ENCODE data around the gene ACSS1.

Gene ACSS1

DNA sequence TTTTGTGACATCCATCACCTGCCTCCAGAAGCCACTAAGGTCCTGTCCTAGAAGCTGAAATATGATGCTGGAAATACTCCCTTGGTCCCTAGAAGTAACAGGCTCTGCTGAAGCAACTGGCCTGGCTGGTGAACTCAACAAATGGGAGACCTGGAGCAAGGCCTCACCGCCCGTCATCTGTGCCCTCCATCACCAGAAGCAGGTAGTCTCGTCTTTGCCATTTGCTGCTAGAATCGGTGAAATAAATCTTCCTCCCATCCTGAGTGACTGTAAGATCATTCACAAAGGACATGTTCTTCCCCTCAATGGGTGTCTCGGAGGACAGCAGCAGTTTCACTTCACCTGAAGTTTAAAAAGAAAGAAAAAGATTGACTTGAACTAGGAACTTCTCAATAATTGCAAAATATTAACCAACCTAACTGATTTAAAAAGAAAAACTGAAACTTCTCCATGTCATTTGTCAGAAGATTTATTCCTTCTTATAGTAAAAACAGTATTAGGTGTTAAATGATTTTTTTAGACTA lies 87.8 kb downstream of the ACSS1 start:
- DNase-seq = no peak

DNA sequence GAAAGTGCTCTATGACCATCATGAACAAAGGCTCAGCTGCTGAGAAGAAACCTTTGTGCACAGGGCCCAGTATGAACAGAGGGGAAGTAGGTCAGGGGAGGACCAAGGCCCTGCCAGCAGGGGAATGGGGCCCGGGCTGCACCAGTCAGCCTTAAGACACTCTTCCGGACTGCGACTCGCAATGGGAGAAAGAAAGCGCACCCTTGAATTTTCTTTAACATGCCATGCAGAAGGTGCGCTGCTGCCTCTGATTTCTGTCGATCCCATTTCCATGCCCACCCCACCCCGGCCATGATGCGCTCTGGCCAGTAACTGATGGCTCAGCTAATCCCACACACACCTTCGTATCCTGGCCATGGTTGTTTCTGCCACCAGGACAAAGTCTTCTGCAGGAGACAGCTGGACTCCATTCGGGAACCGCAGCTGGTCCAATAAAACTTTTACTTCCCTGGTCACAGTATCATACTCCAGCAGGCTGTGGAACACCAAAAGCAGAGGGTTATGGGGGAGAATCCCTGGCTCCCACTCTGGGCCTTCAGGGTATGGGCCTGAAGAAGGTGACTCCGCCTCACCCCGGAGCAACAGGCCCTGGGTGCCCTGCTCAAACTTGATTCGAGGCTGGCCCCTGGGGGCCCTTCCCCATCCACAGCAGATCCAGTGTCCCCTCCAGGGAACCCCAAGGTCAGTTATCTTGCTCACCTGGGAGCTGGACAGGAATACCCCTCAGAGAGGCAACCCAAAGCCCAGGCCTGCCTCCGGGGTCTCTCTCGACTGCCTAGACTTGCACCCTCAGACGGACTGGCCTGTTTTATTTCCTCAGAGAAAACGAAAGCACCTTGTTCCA lies 88.5 kb downstream of the ACSS1 start:
- no peak for DNase-seq

DNA sequence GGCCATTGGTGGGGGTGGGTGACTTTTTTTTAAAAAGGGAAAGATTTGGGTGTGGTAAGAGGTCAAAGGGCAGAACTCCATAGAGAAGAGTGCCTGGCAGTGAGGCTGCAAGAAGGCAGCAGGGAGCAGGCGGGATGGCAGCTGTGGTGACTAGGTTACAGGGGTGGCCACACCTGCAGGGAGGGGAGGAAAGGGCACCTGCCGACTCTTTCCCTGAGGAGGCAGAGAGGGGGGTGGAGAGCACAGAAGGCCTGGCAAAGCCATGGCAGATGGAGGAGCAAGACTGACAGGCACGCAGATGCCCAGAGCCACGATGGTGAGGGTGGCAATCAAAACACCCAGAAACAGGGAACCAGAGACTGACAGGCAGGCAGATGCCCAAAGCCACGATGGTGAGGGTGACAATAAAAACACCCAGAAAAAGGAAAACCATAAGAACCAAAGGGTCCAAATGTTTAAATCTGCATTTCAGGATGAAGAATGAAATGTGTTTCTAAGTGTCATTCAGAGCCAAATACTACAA lies 89.6 kb downstream of the ACSS1 start:
- DNase-seq = no peak

DNA sequence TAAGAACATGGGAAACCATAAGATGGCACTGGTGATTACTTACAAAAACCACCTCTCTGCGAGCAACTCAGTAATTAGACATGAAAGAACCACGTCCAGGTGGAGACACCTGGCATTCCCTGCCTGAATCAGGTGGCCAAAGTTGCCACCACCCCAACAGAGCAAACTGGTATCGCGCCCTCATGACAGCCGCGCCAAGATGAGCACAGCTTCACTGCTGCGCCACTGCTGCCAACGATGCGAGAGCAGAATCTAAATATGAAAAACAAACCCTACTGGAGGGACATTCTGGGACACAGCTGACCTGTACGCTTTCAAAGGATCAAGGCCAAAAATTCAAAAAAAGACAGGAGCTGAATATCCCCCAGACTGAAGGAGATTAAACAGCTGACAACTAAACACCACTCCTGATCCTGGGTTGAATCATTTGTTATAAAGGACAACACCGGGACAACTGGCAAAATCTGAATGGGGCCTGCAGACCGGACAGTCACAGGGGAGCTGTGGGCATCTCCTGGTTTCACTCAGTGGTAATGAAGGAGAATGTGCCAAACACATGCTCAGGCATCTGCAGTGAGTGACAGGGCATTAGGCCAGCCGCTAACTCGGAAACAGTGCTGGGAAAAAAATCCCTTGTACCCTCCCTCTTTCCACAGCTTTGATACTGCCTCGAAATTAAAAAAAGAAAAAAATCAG lies 91.5 kb downstream of the ACSS1 start:
- no peak for DNase-seq

DNA sequence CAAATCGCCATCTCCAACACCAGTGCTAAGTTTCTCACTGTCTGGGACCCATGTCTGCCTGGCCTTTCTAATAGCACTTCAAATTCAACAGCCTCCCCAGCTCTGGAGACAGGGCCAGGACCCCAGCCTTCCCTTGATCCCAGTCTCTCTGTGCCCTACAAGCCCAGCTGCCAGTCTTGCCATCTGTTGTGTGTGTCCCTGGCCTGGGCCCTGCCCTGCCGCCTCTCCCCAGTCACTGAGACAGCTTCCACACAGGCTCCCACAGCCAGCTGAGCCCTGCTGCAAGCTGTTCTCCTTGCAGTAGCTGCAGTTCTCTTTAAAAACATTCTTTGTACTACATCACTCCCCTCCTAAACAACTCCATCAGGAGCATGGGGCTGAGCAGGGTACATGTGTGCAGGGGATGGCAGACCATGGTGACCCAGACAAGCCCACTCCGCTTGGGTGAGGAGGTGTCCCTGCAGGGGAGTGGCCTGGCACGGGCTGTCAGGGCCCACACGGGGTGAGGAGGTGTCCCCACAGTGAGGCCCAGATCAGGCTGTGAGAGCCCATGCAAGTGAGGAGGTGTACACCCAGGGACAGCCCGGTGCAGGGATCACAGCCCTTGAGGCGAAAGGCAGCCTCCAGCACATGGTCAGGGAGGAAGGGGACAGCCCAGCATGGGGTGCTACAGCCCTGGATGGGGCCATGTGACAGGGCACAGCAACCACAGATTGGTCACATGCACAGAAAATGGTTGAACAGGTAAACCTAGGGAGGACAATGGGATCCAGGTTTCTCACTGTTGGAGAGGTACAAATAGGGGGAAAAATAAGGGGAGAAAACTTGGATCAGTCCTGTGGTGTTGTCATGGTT lies 92.6 kb downstream of the ACSS1 start:
- DNase-seq = no peak

DNA sequence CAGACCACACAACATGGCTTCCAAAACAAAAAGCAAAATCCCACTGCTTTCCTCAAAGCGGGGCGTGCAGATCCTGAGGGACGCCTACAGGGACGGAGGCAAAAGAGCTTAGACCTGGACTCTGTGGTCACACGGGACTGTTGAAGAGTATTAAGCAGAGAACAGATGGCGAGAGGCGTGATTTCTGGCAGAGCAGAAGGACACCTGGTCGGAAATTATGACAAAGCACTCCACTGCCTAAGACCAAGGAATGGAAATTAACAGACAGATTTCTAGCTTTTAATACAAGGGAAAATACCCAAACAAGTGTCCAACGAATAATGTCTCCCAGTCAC lies 93.5 kb downstream of the ACSS1 start:
- DNase-seq = no peak

DNA sequence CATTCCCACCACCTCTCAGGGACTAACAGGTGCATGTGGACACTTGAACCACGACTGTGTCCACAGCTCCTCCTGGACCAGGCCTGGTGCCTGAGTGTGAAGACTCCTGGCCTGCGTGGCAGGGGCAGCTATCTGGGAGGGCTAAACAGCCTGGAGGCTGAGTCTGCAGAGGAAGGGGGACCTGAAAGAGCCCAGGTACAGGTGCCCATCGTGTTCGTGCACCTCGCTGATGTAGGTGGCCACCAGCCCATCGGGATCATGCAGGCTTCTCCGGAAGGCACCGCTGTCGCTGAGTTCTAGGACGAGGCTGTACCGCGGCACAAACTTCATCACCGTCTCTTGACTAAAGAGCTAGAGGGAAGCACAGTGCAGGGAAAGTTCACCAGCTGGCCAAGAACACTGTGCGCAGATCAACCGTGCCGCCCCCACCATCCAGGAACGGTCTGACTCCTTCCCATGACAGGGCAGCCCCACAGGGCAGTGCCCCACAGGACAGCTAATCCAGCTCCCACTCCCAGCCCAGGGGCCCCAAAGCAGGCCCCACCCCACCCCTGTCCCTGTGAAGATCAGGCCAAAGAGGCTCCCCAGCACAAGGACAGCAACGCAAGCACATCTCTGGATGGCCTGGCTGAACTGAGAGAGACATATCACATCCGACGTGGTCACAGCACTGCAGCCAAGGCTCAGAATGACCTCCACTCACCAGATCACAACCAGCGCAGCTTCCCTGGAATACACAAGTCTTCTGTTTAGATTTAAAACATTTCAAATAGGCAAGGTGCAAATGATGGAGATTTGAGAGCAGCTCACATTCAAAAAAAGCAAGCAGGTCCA lies 94.0 kb downstream of the ACSS1 start:
- DNase-seq = no peak

DNA sequence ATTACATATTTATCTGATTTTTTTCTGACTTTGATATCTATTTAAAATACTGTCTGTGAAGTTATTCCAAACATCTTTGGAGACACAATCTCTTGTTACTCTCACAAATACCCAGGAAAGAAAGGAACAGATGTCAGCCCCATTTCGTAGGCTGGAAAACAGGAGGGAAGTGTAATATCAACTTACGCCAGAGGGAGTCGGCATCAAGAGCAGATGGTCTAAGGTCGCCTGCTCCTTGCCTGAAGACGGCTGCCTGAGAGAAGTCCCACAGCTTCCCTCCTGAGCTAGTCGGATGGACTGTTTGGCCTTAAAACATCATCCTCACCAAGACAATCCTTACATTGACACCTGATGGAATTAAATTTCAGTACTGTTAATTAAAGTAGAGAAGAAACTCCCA lies 95.4 kb downstream of the ACSS1 start:
- no peak for DNase-seq

DNA sequence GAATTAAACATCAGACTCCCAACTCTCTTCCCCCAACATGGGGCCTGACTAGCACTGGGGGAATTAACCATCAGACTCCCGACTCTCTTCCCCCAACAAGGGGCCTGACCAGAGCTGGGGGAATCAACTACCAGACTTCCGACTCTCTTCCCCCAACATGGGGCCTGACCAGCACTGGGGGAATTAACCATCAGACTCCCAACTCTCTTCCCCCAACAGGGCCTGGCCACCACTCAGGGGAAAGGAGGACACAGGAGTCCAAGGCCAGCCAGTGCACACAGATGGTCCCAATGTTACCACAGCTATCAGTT lies 95.8 kb downstream of the ACSS1 start:
- DNase-seq = no peak

DNA sequence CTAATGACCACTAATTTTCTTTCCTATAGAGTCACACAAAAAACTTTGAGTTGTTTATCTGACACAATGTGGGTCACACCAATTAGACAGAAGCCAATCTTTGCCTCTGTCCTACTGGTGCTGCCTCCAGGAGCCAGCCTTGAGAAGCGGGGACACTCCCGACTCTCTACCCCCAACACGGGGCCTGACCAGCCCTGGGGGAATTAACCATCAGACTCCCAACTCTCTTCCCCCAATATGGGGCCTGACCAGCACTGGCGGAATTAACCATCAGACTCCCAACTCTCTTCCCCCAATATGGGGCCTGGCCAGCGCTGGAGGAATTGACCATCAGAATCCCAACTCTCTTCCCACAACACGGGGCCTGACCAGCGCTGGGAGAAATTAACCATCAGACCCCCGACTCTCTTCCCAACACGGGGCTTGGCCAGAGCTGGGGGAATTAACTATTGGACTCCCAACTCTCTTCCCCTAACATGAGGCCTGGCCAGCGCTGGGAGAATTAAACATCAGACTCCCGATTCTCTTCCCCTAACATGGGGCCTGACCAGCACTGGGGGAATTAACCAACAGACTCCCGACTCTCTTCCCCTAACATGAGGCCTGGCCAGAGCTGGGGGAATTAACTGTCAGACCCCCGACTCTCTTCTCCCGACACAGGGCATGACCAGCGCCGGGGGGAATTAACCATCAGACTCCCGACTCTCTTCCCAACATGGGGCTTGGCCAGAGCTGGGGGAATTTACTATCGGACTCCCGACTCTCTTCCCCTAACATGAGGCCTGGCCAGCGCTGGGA lies 96.4 kb downstream of the ACSS1 start:
- DNase-seq = no peak

DNA sequence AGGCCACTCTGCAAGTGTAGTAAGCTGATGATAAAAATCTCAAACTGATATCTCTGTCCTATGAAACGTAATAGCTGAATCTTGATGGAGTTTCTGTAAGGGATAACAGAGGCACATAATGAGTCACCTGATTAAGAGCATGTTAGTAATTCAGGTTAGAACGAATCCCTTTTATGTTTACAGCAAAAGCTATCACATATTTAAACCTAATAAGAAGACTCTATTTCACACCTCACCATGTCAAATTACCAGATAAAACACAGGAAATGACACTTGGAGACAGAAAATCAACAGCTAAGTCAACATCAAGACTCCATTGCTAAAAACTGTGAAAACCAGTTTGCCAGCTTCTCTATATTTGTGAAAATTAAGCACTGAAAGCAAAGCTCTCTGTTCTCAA lies 97.1 kb downstream of the ACSS1 start:
- DNase-seq = no peak

DNA sequence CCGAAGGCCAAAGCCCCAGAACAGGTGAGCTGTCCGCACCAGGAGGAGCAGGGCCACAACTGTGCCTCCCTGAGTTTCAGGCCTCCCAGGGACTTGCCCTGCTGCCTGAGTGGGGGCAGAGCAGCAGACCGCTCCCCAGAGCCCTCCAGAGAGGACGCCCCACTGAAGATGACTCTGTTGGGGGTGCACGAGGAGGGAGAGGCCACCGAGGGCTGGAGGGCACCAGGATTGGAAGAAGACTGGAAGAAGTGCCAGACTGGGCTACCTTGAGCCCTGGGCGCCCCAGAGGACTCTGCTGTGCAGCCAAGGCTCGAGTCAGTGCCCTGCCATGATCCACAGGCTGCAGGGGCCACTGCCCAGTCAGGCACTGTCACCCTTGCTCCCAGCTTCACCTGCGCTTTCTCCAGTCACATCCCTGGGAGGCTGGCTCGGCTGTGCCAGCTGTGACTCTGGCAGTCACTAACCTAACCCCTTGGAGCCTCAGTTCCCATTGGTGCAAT lies 97.6 kb downstream of the ACSS1 start:
- DNase-seq = no peak

DNA sequence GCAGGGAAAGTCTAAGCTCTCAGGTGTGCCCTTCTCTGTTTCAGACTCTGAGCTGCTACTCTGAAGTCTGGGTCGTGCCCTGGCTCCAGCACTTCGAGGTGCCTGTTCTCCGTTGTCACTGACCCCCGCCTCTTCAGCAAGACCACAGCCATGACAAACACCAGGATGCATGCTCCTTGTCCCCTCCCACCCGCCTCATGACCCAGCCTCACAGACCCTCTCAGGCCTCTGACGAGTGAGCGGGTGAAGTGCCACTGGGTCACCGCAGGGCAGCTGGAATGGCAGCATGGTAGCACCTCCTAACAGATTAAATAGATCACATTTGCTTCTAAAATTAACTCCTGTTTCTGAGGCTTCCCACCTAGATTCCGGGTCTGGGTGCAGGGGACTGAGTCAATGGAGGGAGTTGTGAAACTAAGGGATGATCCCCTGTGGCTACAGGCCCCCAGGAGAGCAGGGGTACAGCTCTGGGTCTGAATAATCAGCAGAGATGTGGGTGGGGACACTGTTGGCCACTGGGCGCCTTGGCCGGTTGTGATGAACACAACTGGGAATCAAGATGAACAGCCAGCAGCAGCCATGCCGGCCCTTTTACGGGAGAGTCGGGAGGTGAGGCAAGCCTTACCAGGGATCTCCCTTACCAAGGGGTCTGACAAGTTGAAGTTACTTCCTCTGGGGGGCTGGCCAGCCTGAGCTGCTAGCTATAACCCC lies 98.2 kb downstream of the ACSS1 start:
- no peak for DNase-seq

DNA sequence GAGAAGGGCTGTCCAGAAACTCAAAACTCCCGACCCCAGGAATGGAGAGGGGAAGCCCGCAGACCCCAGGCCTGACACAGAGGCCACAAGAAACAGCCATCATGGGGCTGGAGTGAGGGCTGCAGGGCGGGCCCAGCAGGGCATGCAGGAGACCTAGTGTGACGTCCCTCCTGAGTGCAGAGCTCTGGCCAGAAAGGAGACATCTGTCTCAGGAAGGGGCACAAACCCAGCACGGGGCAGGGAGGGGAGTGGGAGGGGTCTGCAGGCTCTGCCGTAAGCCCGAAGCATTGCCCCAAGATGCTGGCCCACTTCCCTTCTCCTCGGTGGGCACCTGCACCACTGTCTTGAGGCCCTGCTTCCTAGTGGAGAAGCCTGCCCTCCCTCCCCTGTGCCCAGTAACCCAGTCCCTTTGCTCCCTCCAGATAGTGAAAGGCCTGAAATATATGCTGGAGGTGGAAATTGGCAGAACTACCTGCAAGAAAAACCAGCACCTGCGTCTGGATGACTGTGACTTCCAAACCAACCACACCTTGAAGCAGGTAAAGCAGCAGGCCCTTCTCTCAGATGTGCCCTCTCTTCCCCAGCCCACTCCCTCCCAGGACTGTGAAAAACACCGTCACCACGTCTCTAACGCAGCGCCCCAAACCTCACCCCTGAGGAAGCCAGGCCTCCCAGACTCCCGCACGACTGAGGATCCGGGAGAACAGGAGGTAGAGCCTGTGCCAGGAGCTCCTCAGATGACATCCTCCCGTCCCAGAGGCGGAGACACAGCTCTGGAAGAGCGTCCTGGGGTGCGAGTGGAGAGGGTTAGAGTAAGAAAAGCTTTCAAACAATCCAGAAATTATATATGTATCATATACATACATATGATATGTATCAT lies 99.2 kb downstream of the ACSS1 start:
- no peak for DNase-seq

DNA sequence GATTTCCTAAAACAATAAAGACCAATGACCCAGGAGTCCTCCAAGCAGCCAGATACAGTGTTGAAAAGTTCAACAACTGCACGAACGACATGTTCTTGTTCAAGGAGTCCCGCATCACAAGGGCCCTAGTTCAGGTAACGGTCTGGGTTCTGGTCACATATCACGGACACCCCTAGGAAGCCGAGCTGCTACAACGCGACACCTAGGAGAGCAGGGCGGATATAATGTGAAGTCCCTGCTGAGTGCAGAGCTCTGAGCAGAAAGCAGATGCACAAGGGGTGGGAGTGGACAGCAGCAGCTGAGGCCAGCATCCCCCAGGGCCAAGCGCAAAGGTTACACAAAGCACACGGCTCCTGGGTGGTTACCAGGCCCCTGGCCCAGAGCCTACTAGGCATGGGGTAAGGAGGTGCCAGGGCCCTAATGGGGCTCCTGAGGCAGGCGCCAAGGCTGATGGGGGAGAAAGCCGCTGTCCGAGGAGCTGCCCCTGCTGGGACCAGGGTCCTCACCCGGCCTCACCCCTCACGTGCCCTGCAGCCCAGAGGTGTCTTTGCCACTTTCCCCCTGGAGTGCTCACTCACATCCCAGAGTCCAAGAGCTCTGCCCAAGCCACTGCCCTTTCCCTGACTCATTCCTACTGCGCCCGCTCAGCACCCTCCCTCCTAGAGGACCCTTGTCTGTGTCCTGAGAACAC lies 100.5 kb downstream of the ACSS1 start:
- DNase-seq = no peak

All from islet precursor cell (in vitro differentiated cells).